GM19193 (cell line): ENCODE results near the gene PLGLB1.
"Not testable (repeated sequence)": the region's sequence is repeated elsewhere in the genome, so short reads cannot be mapped to it uniquely, and the experiment has no call there.

Experiments used
- POLR2A ChIP-seq: IDR thresholded peaks from 4 replicates; pipeline ENCODE4 v1.6.1; 2011; ENCODE audit not compliant: insufficient read depth, insufficient read length; ENCODE audit errors: extremely low read depth

PLGLB1 gene

GRCh38 chr2:87021744-87022143, at the start of gene PLGLB1:
Gene PLGLB1, minus strand, starts transcription at chr2:87021844. Its CDS starts 61 bp downstream, at chr2:87021783.
- not testable (repeated sequence) for TF ChIP-seq POLR2A
